Measurements from ENCODE around the gene KRT16. TPM values are rescaled to one million over a fixed set of nuclear protein-coding genes. Genes with fewer than 3 reads are reported as not detected.

Gene KRT16
- total RNA-seq, 1 donor from 2014 or later, result not detected

GRCh38 chr17:41571561-41572434, 40.8 kb downstream of the KRT16 start, which contains the start of gene KRT9:
Gene KRT9, minus strand, starts transcription at chr17:41572059. Its CDS starts 67 bp downstream, at chr17:41571992.
- no peak for TF ChIP-seq CTCF (IDR thresholded peaks at IDR 0.05; ENCODE audit: unreplicated experiment)
- no peak for DNase-seq (ENCODE audit: low spot score)
- Mint-ChIP-seq H3K27ac (ENCODE audit: unreplicated experiment) (no peak within 1 kb of the TSS), H3K9me3 (ENCODE audit: unreplicated experiment) (peaks cover 5% of the 10 kb centered on the region), H3K36me3 (ENCODE audit: low read depth, unreplicated experiment) (no peaks in the 10 kb centered on the region), H3K4me3 (ENCODE audit: unreplicated experiment) (no peak within 1 kb of the TSS), H3K27me3 (ENCODE audit: unreplicated experiment) (peaks cover 15% of the 10 kb centered on the region), H3K4me1 (ENCODE audit: unreplicated experiment) (peaks cover 3% of the 10 kb centered on the region)

- Mint-ChIP-seq H3K4me1 (ENCODE audit: unreplicated experiment) (peaks cover 3% of the 10 kb centered on the region), H3K9me3 (ENCODE audit: unreplicated experiment) (peaks cover 5% of the 10 kb centered on the region), H3K4me3 (ENCODE audit: unreplicated experiment) (no peak overlapping the region), H3K27me3 (ENCODE audit: unreplicated experiment) (peaks cover 11% of the 10 kb centered on the region), H3K27ac (ENCODE audit: unreplicated experiment) (peak overlapping the region; percentile 31), H3K36me3 (ENCODE audit: low read depth, unreplicated experiment) (no peaks in the 10 kb centered on the region)
- DNase-seq (ENCODE audit: low spot score), result no peak
- no peak for TF ChIP-seq CTCF (IDR thresholded peaks at IDR 0.05; ENCODE audit: unreplicated experiment)
Measured at GRCh38 chr17:41567317-41567716, 45.2 kb downstream of the KRT16 start.

DNA sequence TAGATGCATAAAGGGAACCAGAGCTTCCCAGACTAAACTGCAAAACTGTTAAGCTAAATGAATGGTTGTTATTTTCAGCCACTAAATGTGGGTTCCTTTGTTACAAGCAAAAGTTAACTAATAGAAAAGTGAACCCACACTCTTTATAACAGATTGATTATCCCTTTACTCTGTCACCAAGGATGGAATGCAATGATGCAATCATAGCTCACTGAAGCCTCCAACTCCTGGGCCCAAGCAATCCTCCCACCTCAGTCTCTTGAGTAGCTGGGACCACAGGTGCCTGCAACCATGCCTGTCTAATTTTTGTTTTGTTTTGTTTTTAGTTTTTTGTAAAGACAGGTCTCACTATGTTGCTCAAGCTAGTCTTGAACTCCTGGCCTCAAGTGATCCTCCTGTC, 47.2 kb downstream of the KRT16 start:
- Mint-ChIP-seq H3K36me3 (ENCODE audit: low read depth, unreplicated experiment) (no peaks in the 10 kb centered on the region), H3K4me3 (ENCODE audit: unreplicated experiment) (no peak overlapping the region), H3K27me3 (ENCODE audit: unreplicated experiment) (peaks cover 10% of the 10 kb centered on the region), H3K4me1 (ENCODE audit: unreplicated experiment) (peaks cover 3% of the 10 kb centered on the region), H3K9me3 (ENCODE audit: unreplicated experiment) (peaks cover 5% of the 10 kb centered on the region), H3K27ac (ENCODE audit: unreplicated experiment) (no peak overlapping the region)
- DNase-seq (ENCODE audit: low spot score), result no peak
- TF ChIP-seq CTCF (IDR thresholded peaks at IDR 0.05; ENCODE audit: unreplicated experiment), result no peak

DNA sequence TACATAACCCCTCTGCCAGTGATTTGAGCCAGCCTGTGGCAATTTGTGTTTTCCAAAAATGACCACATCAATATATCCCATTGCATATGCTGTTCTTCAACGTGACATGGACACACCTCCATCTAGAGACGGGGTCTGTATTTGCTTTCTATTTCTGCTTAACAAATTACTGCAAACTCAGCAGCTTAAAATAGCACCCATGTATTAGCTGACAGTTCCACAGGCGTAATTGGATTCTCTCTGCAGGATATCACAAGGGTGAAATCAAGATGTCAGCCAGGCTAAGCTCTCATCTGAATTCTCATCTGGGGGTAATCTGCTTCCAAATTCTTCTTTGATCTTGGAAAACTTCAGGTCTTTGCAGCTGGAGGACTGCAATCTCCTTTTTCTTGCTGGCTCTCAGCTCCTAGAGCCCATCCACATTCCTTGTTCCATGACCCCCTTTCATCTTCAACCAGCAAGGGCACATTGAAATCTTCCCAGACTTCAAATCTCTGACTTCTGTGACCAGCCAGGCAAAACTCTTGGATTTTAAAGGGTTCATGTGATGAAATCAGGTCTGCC, 48.9 kb downstream of the KRT16 start:
- Mint-ChIP-seq H3K4me3 (ENCODE audit: unreplicated experiment) (no peak overlapping the region), H3K36me3 (ENCODE audit: low read depth, unreplicated experiment) (no peaks in the 10 kb centered on the region), H3K4me1 (ENCODE audit: unreplicated experiment) (peaks cover 3% of the 10 kb centered on the region), H3K27me3 (ENCODE audit: unreplicated experiment) (peaks cover 5% of the 10 kb centered on the region), H3K27ac (ENCODE audit: unreplicated experiment) (no peak overlapping the region), H3K9me3 (ENCODE audit: unreplicated experiment) (peaks cover under 1% of the 10 kb centered on the region)
- DNase-seq (ENCODE audit: low spot score), result no peak
- TF ChIP-seq CTCF (IDR thresholded peaks at IDR 0.05; ENCODE audit: unreplicated experiment), result no peak

DNA sequence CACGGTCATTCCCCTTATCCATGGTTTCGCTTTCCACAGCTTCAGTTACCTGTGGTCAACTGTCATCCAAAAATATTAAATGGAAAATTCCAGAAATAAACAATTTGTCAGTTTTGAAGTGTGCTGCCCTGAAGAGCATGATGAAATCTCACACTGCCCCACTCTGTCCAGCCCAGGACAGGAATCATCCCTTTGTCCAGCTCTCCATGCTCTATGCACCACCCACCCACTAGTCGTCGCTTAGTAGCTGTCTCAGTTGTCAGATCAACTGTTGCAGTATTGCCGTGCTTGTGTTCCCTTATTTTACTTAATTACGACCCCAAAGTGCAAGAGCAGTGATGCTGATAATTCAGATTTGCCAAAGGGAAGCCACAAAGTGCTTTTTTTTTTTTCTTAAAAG, 51.0 kb downstream of the KRT16 start:
- Mint-ChIP-seq H3K27me3 (ENCODE audit: unreplicated experiment) (no peaks in the 10 kb centered on the region), H3K9me3 (ENCODE audit: unreplicated experiment) (no peaks in the 10 kb centered on the region), H3K4me3 (ENCODE audit: unreplicated experiment) (no peak overlapping the region), H3K36me3 (ENCODE audit: low read depth, unreplicated experiment) (no peaks in the 10 kb centered on the region), H3K27ac (ENCODE audit: unreplicated experiment) (no peak overlapping the region), H3K4me1 (ENCODE audit: unreplicated experiment) (no peaks in the 10 kb centered on the region)
- no peak for TF ChIP-seq CTCF (IDR thresholded peaks at IDR 0.05; ENCODE audit: unreplicated experiment)
- DNase-seq (ENCODE audit: low spot score), result no peak
